HepG2 (cell line): ENCODE data around the gene DOCK2. TPM values are rescaled to one million over a fixed set of nuclear protein-coding genes. Genes with fewer than 3 reads are reported as not detected.

Source experiments
- ATAC-seq: fragments of 200-7000 bp; cut with Tn5 transposase; 3 replicates; pipeline ENCODE4 v1.9.1; 2020; ENCODE audit warnings: mild to moderate bottlenecking, moderate library complexity
- BruUV-seq: library from RNA; stranded (reverse); fragments of 400-500 nt; replicated peaks from 2 replicates; lab custom pipeline; 2021; lab: Mats Ljungman, UMichigan
- CTCF ChIA-PET: fragments of 300-600 bp; formaldehyde crosslinking; extraction: SDS; loops from one replicate; lab custom pipeline; 2021; ENCODE audit warnings: low total read pairs, inconsistent platforms, low intra/inter-chr PET ratio; lab: Yijun Ruan, JAX
- POLR2A ChIA-PET: fragments of 350-600 bp; sonication (Branson Sonifier 250); formaldehyde crosslinking; loops from one replicate; lab custom pipeline; 2020; ENCODE audit warnings: antibody characterized with exemption, inconsistent platforms; lab: Yijun Ruan, JAX
- DNase-seq: peaks from one replicate; pipeline ENCODE4 v3.0.0-alpha.2; 2015; ENCODE audit warnings: low spot score
- FAIRE-seq: peaks from 3 replicates; lab custom pipeline; 2011; peaks lifted over from hg19 to GRCh38; lab: Jason Lieb, UNC
- H2AFZ ChIP-seq: one replicate; pipeline ENCODE4 v1.6.1; 2011; ENCODE audit warnings: low read length, inconsistent platforms
- H3K27ac ChIP-seq: fragments of 300-600 bp; 3 replicates; pipeline ENCODE4 v1.8.0; 2011; ENCODE audit warnings: mixed run types, mild to moderate bottlenecking, mixed read lengths, low read length, inconsistent platforms; ENCODE audit not compliant: insufficient read depth; ENCODE audit errors: extremely low read length
- H3K27me3 ChIP-seq, 2 experiments: fragments of 200-600 bp in 1 of 2; 2 replicates in 1 of 2; 3 replicates in 1 of 2; pipeline versions ENCODE4 v1.6.0 to v1.8.0; 2011; ENCODE audit warnings: low read length in 2 of 2, mild to moderate bottlenecking in 2 of 2, moderate library complexity in 2 of 2, inconsistent platforms in 1 of 2; ENCODE audit not compliant: insufficient read depth in 2 of 2, control insufficient read depth in 1 of 2
- H3K36me3 ChIP-seq, 2 experiments: fragments of 200-600 bp in 1 of 2; replicated peaks in 1 of 2; 2 replicates in 1 of 2; 3 replicates in 1 of 2; pipeline versions ENCODE4 v1.5.1 to v1.8.0; 2011; ENCODE audit warnings: low read length in 2 of 2, inconsistent platforms in 1 of 2; ENCODE audit not compliant: insufficient read depth in 2 of 2, control insufficient read depth in 1 of 2
- H3K4me1 ChIP-seq: 2 replicates; pipeline ENCODE4 v1.5.1; 2012; ENCODE audit warnings: low read length, inconsistent platforms; ENCODE audit not compliant: insufficient read depth
- H3K4me2 ChIP-seq: 2 replicates; pipeline ENCODE4 v1.6.0; 2011; ENCODE audit warnings: low read depth, low read length, inconsistent platforms
- H3K4me3 ChIP-seq, 3 experiments: fragments of 200-600 bp in 1 of 3; sonication (generic), shearing (Covaris generic) in 1 of 3; replicated peaks in 1 of 3; 2 replicates each; pipeline ENCODE4 v1.5.1; 2011 to 2016; ENCODE audit warnings: low read length in 3 of 3, inconsistent platforms in 2 of 3, low read depth in 2 of 3, mild to moderate bottlenecking in 2 of 3, control low read depth in 1 of 3, mixed read lengths in 1 of 3; ENCODE audit not compliant: insufficient read depth in 1 of 3
- H3K79me2 ChIP-seq: one replicate; pipeline ENCODE4 v1.6.1; 2011; ENCODE audit warnings: low read length, inconsistent platforms; ENCODE audit not compliant: insufficient read depth
- H3K9ac ChIP-seq: 2 replicates; pipeline ENCODE4 v1.6.0; 2011; ENCODE audit warnings: mild to moderate bottlenecking, low read depth, low read length, inconsistent platforms; ENCODE audit not compliant: insufficient read depth
- H3K9me3 ChIP-seq: 2 replicates; pipeline ENCODE4 v1.5.1; 2012; ENCODE audit warnings: mild to moderate bottlenecking, low read length
- H4K20me1 ChIP-seq: 2 replicates; pipeline ENCODE4 v1.6.0; 2011; ENCODE audit warnings: inconsistent platforms, mild to moderate bottlenecking, low read length, moderate library complexity; ENCODE audit not compliant: insufficient read depth
- KLF15 ChIP-seq: sonication (generic); formaldehyde crosslinking; IDR thresholded peaks from 2 replicates; pipeline ENCODE4 v1.8.1; 2023; ENCODE audit warnings: borderline replicate concordance, mild to moderate bottlenecking, inconsistent platforms, missing genetic modification reagents, mixed read lengths
- MZF1 ChIP-seq: sonication (generic); formaldehyde crosslinking; IDR thresholded peaks from 2 replicates; pipeline ENCODE4 v1.8.1; 2023; ENCODE audit warnings: mild to moderate bottlenecking, missing genetic modification reagents, borderline replicate concordance
- POGZ ChIP-seq: sonication (generic); formaldehyde crosslinking; IDR thresholded peaks from 2 replicates; pipeline ENCODE4 v1.4.0; 2020; ENCODE audit warnings: mild to moderate bottlenecking, missing genetic modification reagents
- REXO4 ChIP-seq: sonication (generic); formaldehyde crosslinking; IDR thresholded peaks from 2 replicates; pipeline ENCODE4 v1.8.0; 2022; ENCODE audit warnings: missing genetic modification reagents, mild to moderate bottlenecking, borderline replicate concordance
- SIN3B ChIP-seq: fragments of 150-350 bp; IDR thresholded peaks from 2 replicates; pipeline ENCODE4 v1.6.1; 2014; ENCODE audit warnings: low read length
- TAF15 ChIP-seq: fragments of 200-400 bp; formaldehyde crosslinking; IDR thresholded peaks from one replicate; pipeline ENCODE4 v1.6.1; 2018; ENCODE audit warnings: mild to moderate bottlenecking, low read depth, low read length; ENCODE audit not compliant: poor library complexity, severe bottlenecking
- WIZ ChIP-seq: sonication (generic); formaldehyde crosslinking; IDR thresholded peaks from 2 replicates; pipeline ENCODE4 v1.5.1; 2020; ENCODE audit warnings: mild to moderate bottlenecking, missing genetic modification reagents
- ZNF619 ChIP-seq: sonication (generic); formaldehyde crosslinking; IDR thresholded peaks from 2 replicates; pipeline ENCODE4 v1.4.0; 2020; ENCODE audit warnings: mild to moderate bottlenecking, missing genetic modification reagents
- WGBS: methylation state at CpG from one replicate; pipeline ENCODE4 v1.1.6; 2017; ENCODE audit warnings: low lambda C conversion rate; 5-methylcytosine and 5-hydroxymethylcytosine counted together
- in situ Hi-C: cut with HindIII; loops from 2 replicates; pipeline ENCODE4 v1.10.0; 2017; ENCODE audit warnings: low pct_unique_long_range_greater_than_20kb; ENCODE audit not compliant: extremely low pct_ligation_motif_present
- intact Hi-C: fragments of 100-400 bp; cut with micrococcal nuclease; formaldehyde crosslinking; loops from one replicate; pipeline ENCODE4 v1.10.0; 2022; ENCODE audit not compliant: unreplicated experiment
- polyA plus RNA-seq, 8 experiments: library from polyadenylated mRNA; depleted of rRNA in 3 of 8; stranded (reverse) in 7 of 8; unstranded in 1 of 8; fragments of >200 nt; fragmentation: Illumina TruSeq in 4 of 8; extraction: Trizol in 4 of 8; gene quantifications; 2 replicates each; pipeline versions ENCODE4 v1.2.1 to v1.2.3, GENCODE V29; 2011 to 2016; ENCODE audit warnings: low read depth in 4 of 8, missing spikeins in 1 of 8, mixed read lengths in 1 of 8; ENCODE audit not compliant: insufficient read depth in 1 of 8
- total RNA-seq, 5 experiments: library from RNA; depleted of rRNA; stranded (reverse); fragments of >200 nt; fragmentation: Illumina TruSeq; extraction: Trizol; gene quantifications; 2 replicates each; pipeline ENCODE4 v1.2.3, GENCODE V29; 2016; ENCODE audit warnings: low read depth in 1 of 5
- TF ChIP-seq, protein P1 (sequence below): sonication (generic); formaldehyde crosslinking; IDR thresholded peaks from 2 replicates; pipeline ENCODE4 v1.5.1; 2020; ENCODE audit warnings: mild to moderate bottlenecking, missing genetic modification reagents, borderline replicate concordance

The DOCK2 gene
- total and polyA plus RNA-seq, 2 of the 13 experiments (the other 11 are each of a cell fraction or from before 2014, with no cell fraction given): not detected

DNA sequence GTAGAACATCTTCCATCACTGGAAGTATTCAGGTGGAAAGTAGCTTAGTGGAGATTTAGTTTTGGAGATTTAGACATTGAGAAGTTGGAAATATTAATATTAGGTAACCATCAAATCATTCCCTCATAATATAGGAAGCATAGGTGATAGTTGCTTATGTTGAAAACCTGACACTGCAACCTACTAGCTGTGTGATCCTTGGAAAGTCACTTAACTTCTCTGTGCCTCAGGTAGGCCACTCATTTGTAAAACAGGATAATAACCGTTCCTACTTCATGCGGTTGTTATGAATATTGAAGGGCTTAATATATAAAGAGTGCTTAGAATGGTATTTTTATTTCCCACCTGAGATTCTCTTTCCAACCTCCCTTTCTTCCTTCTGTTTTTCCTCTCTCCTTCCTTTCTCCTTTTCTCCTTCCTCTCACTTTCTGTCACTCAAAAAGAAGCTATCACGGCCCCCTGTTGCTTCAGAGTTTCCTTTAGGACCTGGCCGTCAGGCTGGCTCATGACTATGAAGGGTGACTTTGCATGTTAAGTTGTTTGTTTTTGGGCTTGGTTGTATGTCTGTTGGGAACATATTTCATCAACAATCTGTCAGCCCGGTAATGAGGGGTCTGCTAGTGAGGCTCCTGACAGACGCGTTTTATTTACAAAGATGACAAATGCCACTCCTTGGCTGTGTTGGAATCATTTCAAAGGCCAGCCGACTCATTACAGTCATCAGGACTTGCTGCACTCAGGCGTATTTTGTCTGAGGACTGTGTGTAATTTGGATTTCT, 31.0 kb downstream of the DOCK2 start:
- in situ Hi-C loops: no loop called here
- intact Hi-C loops: no loop called here
- Histone ChIP-seq H3K27me3 (peaks cover 0 to 2% of the 10 kb centered on the region in 2 experiments; a peak in 2 of 5 replicates), H3K9me3 (no peaks in the 10 kb centered on the region), H3K36me3 (no peaks in the 10 kb centered on the region), H3K4me3 (no peak overlapping the region), H3K4me1 (no peaks in the 10 kb centered on the region), H3K4me2 (no peak overlapping the region), H3K9ac (no peak overlapping the region), H4K20me1 (no peaks in the 10 kb centered on the region), H2AFZ (no peak overlapping the region), H3K27ac (no peak overlapping the region), H3K79me2 (no peaks in the 10 kb centered on the region)
- peak; percentile 1 for DNase-seq
- WGBS: 8% methylated on average over 9 of the region's 9 CpGs
- ChIA-PET POLR2A (no interaction called here), CTCF (no interaction called here)
- TF ChIP-seq MZF1 (CRISPR knock-in tag) (no peak), ZNF619 (CRISPR knock-in tag) (no peak), REXO4 (CRISPR knock-in tag) (no peak), TAF15 (no peak), SIN3B (no peak)
- ATAC-seq: no peak
- no TSS peak for BruUV-seq
- FAIRE-seq: no peak

DNA sequence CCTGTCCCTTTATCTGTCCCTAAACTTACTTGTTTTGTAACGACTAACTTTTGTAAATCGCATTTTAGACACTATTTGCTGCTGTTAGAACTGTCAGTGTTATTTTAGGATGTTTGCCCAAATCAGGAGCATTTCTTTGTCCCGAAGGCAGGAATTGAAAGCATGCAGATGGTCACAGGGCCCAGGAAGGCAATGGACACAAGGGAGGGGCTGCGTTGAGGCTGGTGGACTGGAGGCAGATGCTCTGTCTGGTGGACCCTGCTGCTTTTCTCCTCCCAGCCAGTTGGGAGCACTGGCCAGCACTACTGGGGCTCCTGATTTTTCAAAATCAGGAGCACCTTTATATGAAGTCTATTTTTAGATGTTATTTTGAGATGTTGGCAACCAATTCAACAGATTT, 31.7 kb downstream of the DOCK2 start:
- in situ Hi-C loops: no loop called here
- Histone ChIP-seq H3K4me2 (no peak overlapping the region), H3K4me1 (no peaks in the 10 kb centered on the region), H2AFZ (no peak overlapping the region), H3K9ac (no peak overlapping the region), H3K27me3 (peaks cover 0 to 2% of the 10 kb centered on the region in 2 experiments; a peak in 2 of 5 replicates), H3K9me3 (no peaks in the 10 kb centered on the region), H3K36me3 (no peaks in the 10 kb centered on the region), H4K20me1 (no peaks in the 10 kb centered on the region), H3K27ac (no peak overlapping the region), H3K79me2 (no peaks in the 10 kb centered on the region), H3K4me3 (no peak overlapping the region)
- DNase-seq (no peak), ATAC-seq (peak; percentile 43; the same call in 1 of the 3 replicates), FAIRE-seq (no peak)
- WGBS: 0% methylated on average over 4 of the region's 4 CpGs
- CTCF ChIA-PET: no interaction called here
- BruUV-seq: no TSS peak
- POLR2A ChIA-PET: no interaction called here
- TF ChIP-seq WIZ (CRISPR knock-in tag) (no peak), POGZ (CRISPR knock-in tag) (no peak), KLF15 (CRISPR knock-in tag) (no peak)
- TF ChIP-seq, protein P1, sequence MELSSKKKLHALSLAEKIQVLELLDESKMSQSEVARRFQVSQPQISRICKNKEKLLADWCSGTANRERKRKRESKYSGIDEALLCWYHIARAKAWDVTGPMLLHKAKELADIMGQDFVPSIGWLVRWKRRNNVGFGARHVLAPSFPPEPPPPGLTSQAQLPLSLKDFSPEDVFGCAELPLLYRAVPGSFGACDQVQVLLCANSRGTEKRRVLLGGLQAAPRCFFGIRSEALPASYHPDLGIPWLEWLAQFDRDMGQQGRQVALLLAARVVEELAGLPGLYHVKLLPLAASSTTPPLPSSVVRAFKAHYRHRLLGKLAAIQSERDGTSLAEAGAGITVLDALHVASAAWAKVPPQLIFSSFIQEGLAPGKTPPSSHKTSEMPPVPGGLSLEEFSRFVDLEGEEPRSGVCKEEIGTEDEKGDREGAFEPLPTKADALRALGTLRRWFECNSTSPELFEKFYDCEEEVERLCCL (CRISPR knock-in tag): no peak
- intact Hi-C loops: no loop called here
